ENCODE measurements around the gene PRSS16. TPM values are rescaled to one million over a fixed set of nuclear protein-coding genes. Genes with fewer than 3 reads are reported as not detected.

PRSS16 gene
- total and polyA plus RNA-seq, 9 of the 15 experiments (the other 6 are each of a cell fraction or from before 2014, with no cell fraction given): 4.5 to 21.3 (median 12.1) TPM

- TF ChIP-seq SIX5 (IDR thresholded peaks at IDR 0.05; ENCODE audit: borderline replicate concordance in 1 of 2, insufficient read depth in 1 of 2, low read depth in 1 of 2, low read length in 2 of 2) (no peak), ZNF444 (CRISPR knock-in tag; IDR thresholded peaks at IDR 0.05) (no peak), CLOCK (CRISPR knock-in tag; IDR thresholded peaks at IDR 0.05; ENCODE audit: borderline replicate concordance) (no peak), FOSL1 (tag; conservative IDR thresholded peaks at IDR 0.05) (no peak), ZNF239 (CRISPR knock-in tag; IDR thresholded peaks at IDR 0.05) (no peak), NR3C1 (CRISPR knock-in tag; IDR thresholded peaks at IDR 0.05) (no peak), KDM1A (IDR thresholded peaks at IDR 0.05) (peak in 1 of 2 experiments; percentile 41; a peak in 2 of 4 replicates), TSHZ1 (CRISPR knock-in tag; IDR thresholded peaks at IDR 0.05) (no peak), KAT8 (IDR thresholded peaks at IDR 0.05; ENCODE audit: low read depth) (no peak), MECOM (CRISPR knock-in tag; IDR thresholded peaks at IDR 0.05) (0 out of 2 replicates have a peak, but pooled peaks have one; percentile 16), BCL6 (CRISPR knock-in tag; IDR thresholded peaks at IDR 0.05) (no peak), ZNF311 (CRISPR knock-in tag; IDR thresholded peaks at IDR 0.05) (no peak), BRD4 (IDR thresholded peaks at IDR 0.05) (no peak; the same call in 1 of the 2 replicates)
- TF ChIP-seq, protein P1, sequence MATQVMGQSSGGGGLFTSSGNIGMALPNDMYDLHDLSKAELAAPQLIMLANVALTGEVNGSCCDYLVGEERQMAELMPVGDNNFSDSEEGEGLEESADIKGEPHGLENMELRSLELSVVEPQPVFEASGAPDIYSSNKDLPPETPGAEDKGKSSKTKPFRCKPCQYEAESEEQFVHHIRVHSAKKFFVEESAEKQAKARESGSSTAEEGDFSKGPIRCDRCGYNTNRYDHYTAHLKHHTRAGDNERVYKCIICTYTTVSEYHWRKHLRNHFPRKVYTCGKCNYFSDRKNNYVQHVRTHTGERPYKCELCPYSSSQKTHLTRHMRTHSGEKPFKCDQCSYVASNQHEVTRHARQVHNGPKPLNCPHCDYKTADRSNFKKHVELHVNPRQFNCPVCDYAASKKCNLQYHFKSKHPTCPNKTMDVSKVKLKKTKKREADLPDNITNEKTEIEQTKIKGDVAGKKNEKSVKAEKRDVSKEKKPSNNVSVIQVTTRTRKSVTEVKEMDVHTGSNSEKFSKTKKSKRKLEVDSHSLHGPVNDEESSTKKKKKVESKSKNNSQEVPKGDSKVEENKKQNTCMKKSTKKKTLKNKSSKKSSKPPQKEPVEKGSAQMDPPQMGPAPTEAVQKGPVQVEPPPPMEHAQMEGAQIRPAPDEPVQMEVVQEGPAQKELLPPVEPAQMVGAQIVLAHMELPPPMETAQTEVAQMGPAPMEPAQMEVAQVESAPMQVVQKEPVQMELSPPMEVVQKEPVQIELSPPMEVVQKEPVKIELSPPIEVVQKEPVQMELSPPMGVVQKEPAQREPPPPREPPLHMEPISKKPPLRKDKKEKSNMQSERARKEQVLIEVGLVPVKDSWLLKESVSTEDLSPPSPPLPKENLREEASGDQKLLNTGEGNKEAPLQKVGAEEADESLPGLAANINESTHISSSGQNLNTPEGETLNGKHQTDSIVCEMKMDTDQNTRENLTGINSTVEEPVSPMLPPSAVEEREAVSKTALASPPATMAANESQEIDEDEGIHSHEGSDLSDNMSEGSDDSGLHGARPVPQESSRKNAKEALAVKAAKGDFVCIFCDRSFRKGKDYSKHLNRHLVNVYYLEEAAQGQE (IDR thresholded peaks at IDR 0.05; ENCODE audit: borderline replicate concordance): no peak
- TF ChIP-seq, protein P1 (CRISPR knock-in tag; IDR thresholded peaks at IDR 0.05; ENCODE audit: low read depth): no peak
Observed at GRCh38 chr6:27251112-27251605, 3.7 kb downstream of the PRSS16 start (continued).

Data from K562 (cell line).